ENCODE measurements around the gene NCK2.
"Not testable (repeated sequence)": the region's sequence is repeated elsewhere in the genome, so short reads cannot be mapped to it uniquely, and the experiment has no call there.

Gene NCK2

GRCh38 chr2:105883911-105884694, 139.4 kb downstream of the NCK2 start:
- DNase-seq (ENCODE audit: low spot score in 2 of 2) = no peak
- peak overlapping the region; percentile 13 for H3K27ac Mint-ChIP-seq
- peaks cover 81% of the 10 kb centered on the region for H3K4me1 Mint-ChIP-seq
- H3K36me3 Mint-ChIP-seq = peaks cover 94% of the 10 kb centered on the region
- H3K4me3 Mint-ChIP-seq = no peak overlapping the region
- no peak for ATAC-seq
- H3K9me3 Mint-ChIP-seq = no peaks in the 10 kb centered on the region

GRCh38 chr2:105885456-105885855, 140.7 kb downstream of the NCK2 start:
- H3K4me3 Mint-ChIP-seq = no peak overlapping the region
- peaks cover 94% of the 10 kb centered on the region for H3K36me3 Mint-ChIP-seq
- H3K27ac Mint-ChIP-seq = peak overlapping the region; percentile 26
- DNase-seq (ENCODE audit: low spot score in 2 of 2) (no peak), ATAC-seq (no peak)
- H3K9me3 Mint-ChIP-seq = no peaks in the 10 kb centered on the region
- peaks cover 71% of the 10 kb centered on the region for H3K4me1 Mint-ChIP-seq

- Mint-ChIP-seq H3K27ac (peak overlapping the region; percentile 26), H3K9me3 (no peaks in the 10 kb centered on the region), H3K4me1 (peaks cover 76% of the 10 kb centered on the region), H3K36me3 (peaks cover 94% of the 10 kb centered on the region), H3K4me3 (no peak overlapping the region)
- ATAC-seq = no peak
- no peak for DNase-seq (ENCODE audit: low spot score in 2 of 2)
These were observed 141.3 kb downstream of the NCK2 start for GRCh38 chr2:105886029-105886454.

GRCh38 chr2:105886687-105887086, 142.0 kb downstream of the NCK2 start:
- ATAC-seq (no peak), DNase-seq (ENCODE audit: low spot score in 2 of 2) (no peak)
- H3K4me3 Mint-ChIP-seq = no peak overlapping the region
- H3K9me3 Mint-ChIP-seq = no peaks in the 10 kb centered on the region
- peaks cover 94% of the 10 kb centered on the region for H3K36me3 Mint-ChIP-seq
- peaks cover 77% of the 10 kb centered on the region for H3K4me1 Mint-ChIP-seq
- H3K27ac Mint-ChIP-seq = peak overlapping the region; percentile 24

GRCh38 chr2:105887256-105887655, 142.5 kb downstream of the NCK2 start:
- peaks cover 94% of the 10 kb centered on the region for H3K36me3 Mint-ChIP-seq
- no peak overlapping the region for H3K4me3 Mint-ChIP-seq
- ATAC-seq (peak; percentile 51), DNase-seq (ENCODE audit: low spot score in 2 of 2) (no peak)
- H3K4me1 Mint-ChIP-seq = peaks cover 71% of the 10 kb centered on the region
- H3K27ac Mint-ChIP-seq = peak overlapping the region; percentile 24
- no peaks in the 10 kb centered on the region for H3K9me3 Mint-ChIP-seq

GRCh38 chr2:105888625-105889024, 143.9 kb downstream of the NCK2 start:
- Mint-ChIP-seq H3K36me3 (peaks cover 94% of the 10 kb centered on the region), H3K4me1 (peaks cover 61% of the 10 kb centered on the region), H3K27ac (no peak overlapping the region), H3K4me3 (no peak overlapping the region), H3K9me3 (no peaks in the 10 kb centered on the region)
- peak; percentile 85 for ATAC-seq
- no peak for DNase-seq (ENCODE audit: low spot score in 2 of 2)

GRCh38 chr2:105889046-105889445, 144.3 kb downstream of the NCK2 start:
- DNase-seq (ENCODE audit: low spot score in 2 of 2) (no peak), ATAC-seq (no peak)
- no peak overlapping the region for H3K4me3 Mint-ChIP-seq
- H3K4me1 Mint-ChIP-seq = peaks cover 57% of the 10 kb centered on the region
- H3K36me3 Mint-ChIP-seq = peaks cover 94% of the 10 kb centered on the region
- H3K27ac Mint-ChIP-seq = no peak overlapping the region
- no peaks in the 10 kb centered on the region for H3K9me3 Mint-ChIP-seq

GRCh38 chr2:105890111-105890510, 145.4 kb downstream of the NCK2 start:
- Mint-ChIP-seq H3K9me3 (no peaks in the 10 kb centered on the region), H3K4me1 (peaks cover 47% of the 10 kb centered on the region), H3K4me3 (no peak overlapping the region), H3K27ac (peak overlapping the region; percentile 43), H3K36me3 (peaks cover 94% of the 10 kb centered on the region)
- no peak for ATAC-seq
- no peak for DNase-seq (ENCODE audit: low spot score in 2 of 2)

GRCh38 chr2:105890856-105891255, 146.1 kb downstream of the NCK2 start:
- no peak for ATAC-seq
- Mint-ChIP-seq H3K27ac (peak overlapping the region; percentile 2), H3K4me3 (no peak overlapping the region), H3K9me3 (no peaks in the 10 kb centered on the region), H3K36me3 (peaks cover 98% of the 10 kb centered on the region), H3K4me1 (peaks cover 42% of the 10 kb centered on the region)
- DNase-seq (ENCODE audit: low spot score in 2 of 2) = no peak

GRCh38 chr2:105893011-105893995, 148.6 kb downstream of the NCK2 start:
- Mint-ChIP-seq H3K4me3 (no peak overlapping the region), H3K4me1 (peaks cover 18% of the 10 kb centered on the region), H3K36me3 (peaks cover 81% of the 10 kb centered on the region), H3K9me3 (no peaks in the 10 kb centered on the region), H3K27ac (no peak overlapping the region)
- DNase-seq (ENCODE audit: low spot score in 2 of 2) (no peak), ATAC-seq (no peak)

GRCh38 chr2:105894327-105894944, 149.7 kb downstream of the NCK2 start:
- no peaks in the 10 kb centered on the region for H3K9me3 Mint-ChIP-seq
- H3K27ac Mint-ChIP-seq = peak overlapping the region; percentile 65
- ATAC-seq (no peak), DNase-seq (ENCODE audit: low spot score in 2 of 2) (no peak)
- H3K36me3 Mint-ChIP-seq = peaks cover 72% of the 10 kb centered on the region
- H3K4me1 Mint-ChIP-seq = peaks cover 19% of the 10 kb centered on the region
- no peak overlapping the region for H3K4me3 Mint-ChIP-seq

GRCh38 chr2:105895990-105896764, 151.5 kb downstream of the NCK2 start:
- ATAC-seq = peak; percentile 42
- Mint-ChIP-seq H3K4me1 (peaks cover 15% of the 10 kb centered on the region), H3K27ac (no peak overlapping the region), H3K4me3 (no peak overlapping the region), H3K9me3 (peaks cover 3% of the 10 kb centered on the region), H3K36me3 (peaks cover 54% of the 10 kb centered on the region)
- no peak for DNase-seq (ENCODE audit: low spot score in 2 of 2)

GRCh38 chr2:105896765-105897163, 152.1 kb downstream of the NCK2 start:
- DNase-seq (ENCODE audit: low spot score in 2 of 2) = no peak
- no peak overlapping the region for H3K4me3 Mint-ChIP-seq
- ATAC-seq = no peak
- H3K27ac Mint-ChIP-seq = peak overlapping the region; percentile 15
- H3K36me3 Mint-ChIP-seq = peaks cover 48% of the 10 kb centered on the region
- peaks cover 3% of the 10 kb centered on the region for H3K9me3 Mint-ChIP-seq
- peaks cover 19% of the 10 kb centered on the region for H3K4me1 Mint-ChIP-seq

GRCh38 chr2:105897694-105898093, 153.0 kb downstream of the NCK2 start:
- not testable (repeated sequence) for H3K4me3 Mint-ChIP-seq; ATAC-seq; DNase-seq (ENCODE audit: low spot score in 2 of 2); H3K9me3 Mint-ChIP-seq; H3K27ac Mint-ChIP-seq
- Mint-ChIP-seq H3K36me3 (peaks cover 39% of the 10 kb centered on the region), H3K4me1 (peaks cover 28% of the 10 kb centered on the region)

All from stimulated activated effector memory CD8-positive, alpha-beta T cell treated with anti-CD3 and anti-CD28 coated beads, Interleukin-12 subunit alpha, Interleukin-12 subunit beta, amount 100 ng/mL, for 72 hours (primary cell).